ENCODE measurements around the gene FAM47E.
A peak's percentile ranks its signal among the peaks of the same experiment; 100 is the strongest.
"Not testable (repeated sequence)": the region's sequence is repeated elsewhere in the genome, so short reads cannot be mapped to it uniquely, and the experiment has no call there.

FAM47E gene

GRCh38 chr4:76226418-76226817 is 25.1 kb upstream of the FAM47E start:
- FAIRE-seq, result no peak

GRCh38 chr4:76232681-76233080 is 18.8 kb upstream of the FAM47E start:
- no peak for FAIRE-seq

- no peak for FAIRE-seq
Observed at GRCh38 chr4:76233083-76233482, 18.4 kb upstream of the FAM47E start.

- FAIRE-seq, result no peak
Observed at GRCh38 chr4:76233529-76233928, 18.0 kb upstream of the FAM47E start.

GRCh38 chr4:76233967-76234678 is 17.4 kb upstream of the FAM47E start:
- no peak for FAIRE-seq

- no peak for FAIRE-seq
Observed at GRCh38 chr4:76234679-76235044, 16.9 kb upstream of the FAM47E start.

- no peak for FAIRE-seq
Observed at GRCh38 chr4:76235407-76235806, 16.1 kb upstream of the FAM47E start.

- FAIRE-seq, result peak; percentile 97
Observed at GRCh38 chr4:76235915-76236314, 15.6 kb upstream of the FAM47E start.

GRCh38 chr4:76238236-76238635 is 13.3 kb upstream of the FAM47E start:
- FAIRE-seq, result no peak

GRCh38 chr4:76238701-76239100 is 12.8 kb upstream of the FAM47E start:
- FAIRE-seq, result no peak

GRCh38 chr4:76240236-76240635 is 11.3 kb upstream of the FAM47E start:
- no peak for FAIRE-seq

GRCh38 chr4:76243877-76244276 is 7.6 kb upstream of the FAM47E start:
- FAIRE-seq, result not testable (repeated sequence)

GRCh38 chr4:76246025-76246424 is 5.5 kb upstream of the FAM47E start:
- no peak for FAIRE-seq

- FAIRE-seq, result no peak
Observed at GRCh38 chr4:76246852-76247251, 4.7 kb upstream of the FAM47E start.

- no peak for FAIRE-seq
Observed at GRCh38 chr4:76250962-76251361, 559 bp upstream of the FAM47E start.

GRCh38 chr4:76252271-76252653 is 741 bp downstream of the FAM47E start:
- no peak for FAIRE-seq

- no peak for FAIRE-seq
Observed at GRCh38 chr4:76253511-76253910, 2.0 kb downstream of the FAM47E start.

GRCh38 chr4:76256032-76256431 is 4.5 kb downstream of the FAM47E start:
- FAIRE-seq, result no peak

GRCh38 chr4:76256968-76257367 is 5.4 kb downstream of the FAM47E start:
- FAIRE-seq, result no peak

- no peak for FAIRE-seq
Observed at GRCh38 chr4:76257824-76258223, 6.3 kb downstream of the FAM47E start.

- FAIRE-seq, result no peak
Observed at GRCh38 chr4:76260571-76260970, 9.1 kb downstream of the FAM47E start.

- no peak for FAIRE-seq
Observed at GRCh38 chr4:76265631-76266218, 14.2 kb downstream of the FAM47E start.

GRCh38 chr4:76266627-76267026 is 15.1 kb downstream of the FAM47E start:
- no peak for FAIRE-seq

- FAIRE-seq, result no peak
Observed at GRCh38 chr4:76267811-76268210, 16.3 kb downstream of the FAM47E start.

Data from colon (tissue), 2 donors.